ENCODE data around the gene FSHR. TPM values are rescaled to one million over a fixed set of nuclear protein-coding genes. Genes with fewer than 3 reads are reported as not detected.

FSHR gene
- not detected in 3 replicates for total RNA-seq
- long read RNA-seq, result 0 reads

- H3K9me3 Mint-ChIP-seq (ENCODE audit: low read depth), result peaks cover 3% of the 10 kb centered on the region
- no peak within 1 kb of the TSS for H3K4me3 Mint-ChIP-seq (ENCODE audit: unreplicated experiment)
- H3K27ac Mint-ChIP-seq (ENCODE audit: unreplicated experiment), result no peak within 1 kb of the TSS
- DNase-seq (ENCODE audit: low spot score), result no peak
- no peaks in the 10 kb centered on the region for H3K4me1 Mint-ChIP-seq (ENCODE audit: low read depth)
- H3K27me3 Mint-ChIP-seq (ENCODE audit: low read depth), result peaks cover 10% of the 10 kb centered on the region
- H3K36me3 Mint-ChIP-seq (ENCODE audit: low read depth), result no peaks in the 10 kb centered on the region
- TF ChIP-seq, protein P1, sequence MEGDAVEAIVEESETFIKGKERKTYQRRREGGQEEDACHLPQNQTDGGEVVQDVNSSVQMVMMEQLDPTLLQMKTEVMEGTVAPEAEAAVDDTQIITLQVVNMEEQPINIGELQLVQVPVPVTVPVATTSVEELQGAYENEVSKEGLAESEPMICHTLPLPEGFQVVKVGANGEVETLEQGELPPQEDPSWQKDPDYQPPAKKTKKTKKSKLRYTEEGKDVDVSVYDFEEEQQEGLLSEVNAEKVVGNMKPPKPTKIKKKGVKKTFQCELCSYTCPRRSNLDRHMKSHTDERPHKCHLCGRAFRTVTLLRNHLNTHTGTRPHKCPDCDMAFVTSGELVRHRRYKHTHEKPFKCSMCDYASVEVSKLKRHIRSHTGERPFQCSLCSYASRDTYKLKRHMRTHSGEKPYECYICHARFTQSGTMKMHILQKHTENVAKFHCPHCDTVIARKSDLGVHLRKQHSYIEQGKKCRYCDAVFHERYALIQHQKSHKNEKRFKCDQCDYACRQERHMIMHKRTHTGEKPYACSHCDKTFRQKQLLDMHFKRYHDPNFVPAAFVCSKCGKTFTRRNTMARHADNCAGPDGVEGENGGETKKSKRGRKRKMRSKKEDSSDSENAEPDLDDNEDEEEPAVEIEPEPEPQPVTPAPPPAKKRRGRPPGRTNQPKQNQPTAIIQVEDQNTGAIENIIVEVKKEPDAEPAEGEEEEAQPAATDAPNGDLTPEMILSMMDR (IDR thresholded peaks at IDR 0.05), result no peak
Observed at GRCh38 chr2:49154140-49154539, at the start of gene FSHR. Gene FSHR (minus strand): TSS chr2:49154515. CDS start chr2:49154417, 98 bp downstream.

GRCh38 chr2:49199266-49199665 lies 45.0 kb upstream of the FSHR start:
- no peaks in the 10 kb centered on the region for H3K9me3 Mint-ChIP-seq (ENCODE audit: low read depth)
- no peak for DNase-seq (ENCODE audit: low spot score)
- peaks cover 10% of the 10 kb centered on the region for H3K27me3 Mint-ChIP-seq (ENCODE audit: low read depth)
- H3K4me3 Mint-ChIP-seq (ENCODE audit: unreplicated experiment), result no peak overlapping the region
- TF ChIP-seq, protein P1 (IDR thresholded peaks at IDR 0.05), result no peak
- no peak overlapping the region for H3K27ac Mint-ChIP-seq (ENCODE audit: unreplicated experiment)
- no peaks in the 10 kb centered on the region for H3K36me3 Mint-ChIP-seq (ENCODE audit: low read depth)
- H3K4me1 Mint-ChIP-seq (ENCODE audit: low read depth), result no peaks in the 10 kb centered on the region

- TF ChIP-seq, protein P1 (IDR thresholded peaks at IDR 0.05), result no peak
- H3K9me3 Mint-ChIP-seq (ENCODE audit: low read depth), result peaks cover 3% of the 10 kb centered on the region
- no peaks in the 10 kb centered on the region for H3K4me1 Mint-ChIP-seq (ENCODE audit: low read depth)
- no peaks in the 10 kb centered on the region for H3K36me3 Mint-ChIP-seq (ENCODE audit: low read depth)
- no peak for DNase-seq (ENCODE audit: low spot score)
- no peak overlapping the region for H3K27ac Mint-ChIP-seq (ENCODE audit: unreplicated experiment)
- H3K27me3 Mint-ChIP-seq (ENCODE audit: low read depth), result peaks cover 2% of the 10 kb centered on the region
- no peak overlapping the region for H3K4me3 Mint-ChIP-seq (ENCODE audit: unreplicated experiment)
Observed at GRCh38 chr2:49194701-49195100, 40.4 kb upstream of the FSHR start.

GRCh38 chr2:49192036-49192435 lies 37.7 kb upstream of the FSHR start:
- TF ChIP-seq, protein P1 (IDR thresholded peaks at IDR 0.05), result no peak
- Mint-ChIP-seq H3K4me1 (ENCODE audit: low read depth) (no peaks in the 10 kb centered on the region), H3K9me3 (ENCODE audit: low read depth) (peaks cover 3% of the 10 kb centered on the region)

GRCh38 chr2:49189512-49190225 lies 35.4 kb upstream of the FSHR start:
- H3K4me1 Mint-ChIP-seq (ENCODE audit: low read depth), result no peaks in the 10 kb centered on the region
- peaks cover 13% of the 10 kb centered on the region for H3K9me3 Mint-ChIP-seq (ENCODE audit: low read depth)
- TF ChIP-seq, protein P1 (IDR thresholded peaks at IDR 0.05), result no peak
- no peak for DNase-seq (ENCODE audit: low spot score)
- no peaks in the 10 kb centered on the region for H3K36me3 Mint-ChIP-seq (ENCODE audit: low read depth)
- H3K27me3 Mint-ChIP-seq (ENCODE audit: low read depth), result no peaks in the 10 kb centered on the region
- no peak overlapping the region for H3K4me3 Mint-ChIP-seq (ENCODE audit: unreplicated experiment)
- no peak overlapping the region for H3K27ac Mint-ChIP-seq (ENCODE audit: unreplicated experiment)

More at GRCh38 chr2:49192036-49192435, 37.7 kb upstream of the FSHR start:
- peaks cover 2% of the 10 kb centered on the region for H3K27me3 Mint-ChIP-seq (ENCODE audit: low read depth)
- no peak overlapping the region for H3K4me3 Mint-ChIP-seq (ENCODE audit: unreplicated experiment)
- no peak for DNase-seq (ENCODE audit: low spot score)
- H3K27ac Mint-ChIP-seq (ENCODE audit: unreplicated experiment), result no peak overlapping the region
- no peaks in the 10 kb centered on the region for H3K36me3 Mint-ChIP-seq (ENCODE audit: low read depth)

Data from chondrocyte (in vitro differentiated cells).